KOPT-K1 (cell line): ENCODE data around the gene RNF157.
"Not testable (repeated sequence)": the region's sequence is repeated elsewhere in the genome, so short reads cannot be mapped to it uniquely, and the experiment has no call there.

Experiments
- H3K27ac ChIP-seq: fragments of 200-600 bp; sonication (generic); 2 replicates; pipeline ENCODE4 v1.5.1; 2016; ENCODE audit warnings: antibody characterized with exemption, mild to moderate bottlenecking, low read depth, low read length; ENCODE audit not compliant: poor library complexity, severe bottlenecking
- H3K36me3 ChIP-seq: fragments of 200-600 bp; sonication (generic); 2 replicates; pipeline ENCODE4 v1.5.1; 2017; ENCODE audit warnings: antibody characterized with exemption, mild to moderate bottlenecking, low read length, moderate library complexity; ENCODE audit not compliant: insufficient read depth
- H3K9me3 ChIP-seq: fragments of 200-600 bp; sonication (generic); 2 replicates; pipeline ENCODE4 v1.5.1; 2017; ENCODE audit warnings: antibody characterized with exemption, low read length, mild to moderate bottlenecking; ENCODE audit not compliant: insufficient read depth, poor library complexity, severe bottlenecking

Gene RNF157

GRCh38 chr17:76273445-76274111 lies 33.3 kb upstream of the RNF157 start:
- Histone ChIP-seq H3K36me3 (peaks cover 46% of the 10 kb centered on the region), H3K27ac (peak overlapping the region; percentile 68), H3K9me3 (no peaks in the 10 kb centered on the region)

DNA sequence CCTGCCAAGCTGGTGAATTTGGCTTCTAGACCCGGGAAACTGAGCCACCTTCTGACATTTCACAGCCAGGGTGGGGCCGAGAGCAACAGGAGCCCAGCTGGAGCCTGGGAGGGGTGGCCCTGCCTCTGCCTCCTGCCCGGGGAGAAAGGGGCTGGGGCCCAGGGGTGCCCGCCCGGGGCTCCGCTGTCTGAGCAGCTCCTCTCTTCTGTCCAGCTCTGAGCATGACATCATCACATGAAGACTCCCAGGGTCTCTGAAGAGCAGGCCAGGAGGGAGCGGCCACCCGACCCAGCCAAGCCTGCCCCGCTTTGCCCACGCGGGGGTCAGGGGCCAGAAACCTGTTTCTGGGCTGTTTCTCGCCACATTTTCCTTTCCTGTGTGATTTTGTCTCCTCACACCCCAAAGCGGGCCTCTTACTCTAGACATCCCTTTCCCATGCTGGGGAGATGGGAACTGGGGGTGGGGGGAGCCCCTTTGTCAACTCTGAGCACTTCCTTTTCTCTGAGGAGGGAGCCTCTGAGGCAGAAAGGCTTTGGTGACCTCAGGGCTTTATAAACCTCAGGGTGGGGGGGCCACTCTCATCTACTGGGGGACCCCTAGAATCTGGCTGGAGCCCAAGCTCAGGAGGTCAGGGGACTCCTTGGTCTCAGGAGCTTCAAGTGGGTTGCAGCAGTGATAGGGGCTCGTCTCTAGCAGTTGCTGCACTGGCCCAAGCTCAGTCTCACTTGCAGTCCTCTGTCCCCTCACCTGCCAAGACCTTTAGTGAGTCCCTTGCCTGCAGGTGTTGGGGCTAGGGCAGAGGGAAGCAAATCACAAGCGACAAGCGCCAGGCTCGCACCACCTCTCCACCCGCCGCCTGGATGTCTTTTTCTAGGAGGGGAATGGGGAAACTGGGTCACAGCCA lies 32.5 kb upstream of the RNF157 start:
- Histone ChIP-seq H3K27ac (peak overlapping the region; percentile 68), H3K9me3 (no peaks in the 10 kb centered on the region), H3K36me3 (peaks cover 54% of the 10 kb centered on the region)

GRCh38 chr17:76271669-76272540 lies 31.6 kb upstream of the RNF157 start:
- Histone ChIP-seq H3K9me3 (no peaks in the 10 kb centered on the region), H3K36me3 (peaks cover 63% of the 10 kb centered on the region), H3K27ac (peak overlapping the region; percentile 68)

DNA sequence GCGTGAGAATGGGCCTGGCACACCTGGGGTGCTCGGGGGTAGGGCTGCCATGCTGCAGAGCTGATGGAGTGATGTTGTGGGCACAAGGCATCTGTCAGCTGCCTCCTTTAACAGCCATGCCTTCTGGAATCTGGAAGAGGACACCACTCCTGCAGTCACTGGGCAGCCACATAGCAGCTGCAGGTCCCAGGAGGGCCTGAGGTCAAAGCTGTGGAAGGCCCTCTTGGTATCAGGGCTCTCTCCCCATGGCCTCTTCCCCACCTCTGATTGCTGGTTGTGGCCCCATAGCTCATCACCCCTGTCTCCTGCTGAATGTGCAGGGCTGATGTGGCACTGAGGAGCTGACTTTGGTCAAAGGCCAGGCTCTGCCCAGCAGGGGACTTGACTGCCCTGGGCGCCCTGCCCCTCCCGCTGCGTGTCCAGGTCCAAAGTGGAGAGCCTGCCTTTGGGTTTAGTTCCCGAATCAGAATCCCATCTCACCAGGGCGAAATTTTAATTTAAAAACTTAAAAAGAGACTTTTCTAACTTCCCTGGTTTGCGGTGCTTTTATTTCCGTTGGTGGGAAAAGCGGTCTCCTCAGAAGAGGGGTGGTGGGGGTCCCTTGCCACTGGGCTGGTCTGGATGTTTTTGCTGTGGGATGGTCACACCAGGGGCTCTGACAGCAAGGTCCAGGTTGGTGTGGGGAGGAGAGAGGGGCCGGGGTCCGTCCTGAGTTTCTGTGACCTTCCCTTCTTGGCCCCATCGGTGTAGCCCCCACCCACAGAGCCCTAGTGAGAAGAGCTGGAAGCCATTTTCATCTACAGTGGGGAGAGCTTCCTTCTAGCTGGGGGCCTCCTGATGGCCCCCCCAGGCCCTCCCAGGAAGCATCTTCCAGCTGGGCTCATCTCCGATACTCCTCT lies 30.7 kb upstream of the RNF157 start:
- H3K27ac ChIP-seq: peak overlapping the region; percentile 68
- peaks cover 70% of the 10 kb centered on the region for H3K36me3 ChIP-seq

GRCh38 chr17:76270127-76270592 lies 29.9 kb upstream of the RNF157 start:
- Histone ChIP-seq H3K27ac (peak overlapping the region; percentile 84), H3K9me3 (no peaks in the 10 kb centered on the region), H3K36me3 (peaks cover 70% of the 10 kb centered on the region)

More for the DNA sequence above, 30.7 kb upstream of the RNF157 start:
- H3K9me3 ChIP-seq: no peaks in the 10 kb centered on the region

DNA sequence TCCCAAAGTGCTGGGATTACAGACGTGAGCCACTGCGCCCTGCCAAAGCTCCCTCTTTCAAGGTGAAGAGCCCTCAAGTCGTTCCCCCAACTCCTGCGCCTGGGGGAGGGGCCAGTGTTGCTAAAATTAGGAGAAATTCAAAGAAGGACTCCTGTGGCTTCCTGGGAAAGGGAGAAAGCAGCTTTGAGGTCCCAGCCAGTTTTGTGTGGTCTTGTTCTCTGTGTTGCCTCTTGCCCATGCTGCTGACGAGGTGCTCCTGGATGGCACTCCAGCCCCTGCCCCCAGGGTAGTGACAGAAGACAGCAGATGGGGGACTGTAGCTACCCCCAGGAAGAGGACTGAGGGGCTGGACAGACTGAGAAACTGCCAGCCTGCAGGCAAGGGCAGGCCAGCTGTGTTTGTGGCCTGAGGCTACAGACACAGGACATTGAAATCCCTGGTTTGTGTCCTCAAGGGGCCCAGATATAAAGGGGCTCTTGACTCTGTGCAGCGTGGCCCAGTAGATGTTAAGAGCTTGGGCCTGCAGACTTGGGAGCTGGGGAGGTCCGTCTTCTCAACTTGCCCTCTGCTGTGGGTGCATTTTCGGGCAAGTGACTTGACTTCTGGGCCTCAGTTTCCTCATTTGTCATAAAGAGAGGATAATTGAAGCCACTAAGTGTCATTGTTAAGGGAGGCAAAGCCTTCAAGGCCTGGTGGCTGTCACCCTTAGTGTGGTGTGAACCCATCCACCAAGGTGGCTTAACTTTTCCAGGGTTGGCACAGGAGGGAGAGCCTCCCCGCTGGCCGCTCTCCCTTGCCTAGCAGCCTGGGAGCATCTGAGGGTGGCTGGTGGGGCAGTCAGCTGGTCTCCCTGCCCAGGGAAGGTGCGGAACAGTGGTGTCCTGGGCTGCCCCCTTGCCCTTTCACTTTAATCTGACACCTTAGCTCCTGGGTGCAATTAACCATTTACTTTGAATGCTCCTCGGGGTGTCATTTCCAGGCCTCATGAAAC lies 29.0 kb upstream of the RNF157 start:
- no peaks in the 10 kb centered on the region for H3K9me3 ChIP-seq
- H3K36me3 ChIP-seq: peaks cover 70% of the 10 kb centered on the region
- H3K27ac ChIP-seq: peak overlapping the region; percentile 84

DNA sequence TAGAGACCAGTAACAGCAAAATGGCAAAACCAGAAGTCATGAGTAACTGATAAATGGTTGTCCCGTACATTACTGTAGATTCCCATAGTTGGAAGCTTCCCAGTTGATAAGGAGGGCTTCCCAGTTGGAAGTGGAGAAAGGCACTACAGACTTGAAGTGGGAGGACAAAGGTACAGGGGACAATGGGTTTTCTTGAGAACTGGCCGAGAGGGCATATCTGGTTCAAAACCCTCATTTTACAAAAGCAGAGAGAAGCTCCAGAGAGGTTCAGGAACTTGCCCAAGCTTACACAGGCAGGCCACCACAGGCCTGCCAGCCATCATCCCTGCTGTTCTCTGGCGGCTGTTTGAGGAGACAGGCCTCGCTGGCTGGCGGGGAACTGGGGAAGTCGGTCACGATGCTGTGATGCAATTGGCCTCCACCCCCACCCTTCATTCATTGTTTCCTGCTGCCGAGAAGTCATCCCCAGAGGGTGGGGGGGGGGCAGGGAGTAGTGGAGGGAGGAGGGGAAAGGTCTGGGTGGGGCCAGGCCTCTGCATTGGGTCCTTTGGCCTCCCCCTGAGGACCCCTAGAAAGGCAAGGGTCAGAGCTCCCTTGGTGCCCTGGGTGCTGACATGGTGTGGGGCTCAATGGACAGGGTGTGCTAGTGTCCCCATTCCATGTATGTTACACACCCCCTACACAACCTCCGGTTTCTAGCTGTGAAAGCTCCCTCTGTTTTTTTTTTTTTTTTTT lies 27.9 kb upstream of the RNF157 start:
- Histone ChIP-seq H3K27ac (peak overlapping the region; percentile 84), H3K36me3 (peaks cover 62% of the 10 kb centered on the region), H3K9me3 (no peaks in the 10 kb centered on the region)

- not testable (repeated sequence) for H3K9me3 ChIP-seq
- peak overlapping the region; percentile 84 for H3K27ac ChIP-seq
- peaks cover 58% of the 10 kb centered on the region for H3K36me3 ChIP-seq
Observed at GRCh38 chr17:76267581-76268001, 27.3 kb upstream of the RNF157 start.

DNA sequence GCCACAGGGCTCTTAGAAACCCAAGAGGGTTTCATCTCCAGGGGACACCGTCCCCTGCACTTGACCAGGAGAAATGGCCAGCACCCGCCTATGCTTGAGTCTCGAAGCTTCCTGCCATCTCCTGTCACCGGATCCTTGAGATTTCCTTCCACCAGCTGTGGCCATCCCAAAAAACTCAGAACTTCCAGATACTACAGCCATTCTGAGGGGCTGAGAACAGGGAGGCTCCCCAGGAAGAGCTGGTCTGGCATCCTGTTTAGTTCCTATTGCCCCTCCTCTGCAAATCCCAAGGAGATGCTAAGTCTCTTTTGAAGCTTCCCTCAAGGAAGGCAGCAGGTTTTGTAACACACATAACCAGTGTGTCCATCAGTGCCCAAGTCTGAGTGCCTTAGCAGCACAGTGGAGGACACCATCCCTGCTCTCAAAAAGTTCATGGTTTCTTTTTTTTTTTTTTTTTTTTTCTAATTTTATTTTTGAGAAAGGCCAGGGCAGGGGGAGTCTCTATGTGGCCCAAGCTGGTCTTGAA lies 26.8 kb upstream of the RNF157 start:
- H3K9me3 ChIP-seq: no peaks in the 10 kb centered on the region
- peaks cover 58% of the 10 kb centered on the region for H3K36me3 ChIP-seq
- H3K27ac ChIP-seq: peak overlapping the region; percentile 84

DNA sequence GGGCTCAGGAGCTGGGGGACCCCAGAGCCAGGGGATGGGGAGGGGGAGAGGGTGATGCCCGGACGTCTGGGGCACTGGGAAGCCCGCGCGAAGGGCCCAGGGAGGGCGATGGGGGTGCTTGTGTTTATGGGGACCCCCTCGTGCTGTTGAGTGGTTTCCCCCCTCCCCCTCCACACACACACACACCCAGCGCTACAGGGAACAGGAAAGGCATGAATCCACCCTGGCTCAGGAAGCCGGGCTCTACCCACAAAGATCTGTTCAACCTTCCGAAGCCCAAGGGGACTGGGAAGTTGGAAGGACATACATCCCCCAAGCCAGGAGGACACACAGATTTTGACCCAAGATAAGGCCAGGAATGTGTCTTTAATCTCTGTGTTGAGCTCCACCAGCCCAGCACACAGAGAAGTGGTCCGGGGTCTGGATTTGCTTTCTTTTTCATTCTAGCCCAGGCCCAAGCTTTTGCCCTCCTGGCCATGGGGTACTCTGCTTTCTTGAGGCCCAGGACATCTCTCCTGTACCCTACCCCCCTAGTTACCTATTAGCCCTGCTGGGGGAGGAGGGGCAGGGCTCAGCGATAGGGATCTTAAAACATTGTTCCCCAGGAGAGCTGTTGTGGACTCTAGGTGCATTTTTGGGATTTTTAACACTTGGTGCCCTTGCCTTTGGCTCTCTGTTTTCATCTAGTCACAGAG lies 26.1 kb upstream of the RNF157 start:
- H3K27ac ChIP-seq: peak overlapping the region; percentile 84
- H3K36me3 ChIP-seq: peaks cover 51% of the 10 kb centered on the region
- H3K9me3 ChIP-seq: no peaks in the 10 kb centered on the region

DNA sequence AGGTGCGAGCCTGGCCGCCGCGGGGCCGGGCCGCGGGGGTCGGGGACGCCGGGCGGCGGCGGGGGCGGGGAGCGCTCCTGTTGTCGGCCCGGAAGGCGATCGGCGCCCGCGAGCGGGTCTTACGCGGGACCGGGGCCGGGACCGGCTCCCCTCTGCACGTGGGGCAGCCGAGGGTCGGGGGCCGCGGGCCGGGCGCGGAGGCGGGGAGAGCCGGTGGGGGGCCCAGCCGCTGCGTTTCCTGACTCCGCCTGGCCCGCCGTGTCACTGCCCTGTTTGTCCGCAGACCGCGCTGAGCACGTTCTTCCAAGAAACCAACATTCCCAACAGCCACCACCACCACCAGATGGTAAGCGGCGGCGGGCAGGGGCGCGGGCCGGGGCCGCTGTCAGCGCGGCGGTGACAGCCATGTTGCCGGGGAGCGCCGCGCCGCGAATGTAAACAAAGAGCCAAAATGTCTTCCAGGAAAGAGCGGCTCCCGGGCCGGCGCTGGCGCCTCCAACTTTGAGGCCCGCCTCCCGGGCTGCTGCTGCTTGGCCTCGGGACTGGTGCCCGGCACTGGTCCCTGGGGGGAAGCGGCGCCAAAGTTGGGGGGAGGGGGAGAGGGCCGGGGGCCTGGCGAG lies 25.4 kb upstream of the RNF157 start:
- Histone ChIP-seq H3K9me3 (no peaks in the 10 kb centered on the region), H3K36me3 (peaks cover 45% of the 10 kb centered on the region), H3K27ac (peak overlapping the region; percentile 84)
